Measurements from ENCODE around the gene ATG13. TPM values are rescaled to one million over a fixed set of nuclear protein-coding genes. Genes with fewer than 3 reads are reported as not detected.

ATG13 gene
- total RNA-seq, 1 experiment from 2014 or later, result 109 TPM

DNA sequence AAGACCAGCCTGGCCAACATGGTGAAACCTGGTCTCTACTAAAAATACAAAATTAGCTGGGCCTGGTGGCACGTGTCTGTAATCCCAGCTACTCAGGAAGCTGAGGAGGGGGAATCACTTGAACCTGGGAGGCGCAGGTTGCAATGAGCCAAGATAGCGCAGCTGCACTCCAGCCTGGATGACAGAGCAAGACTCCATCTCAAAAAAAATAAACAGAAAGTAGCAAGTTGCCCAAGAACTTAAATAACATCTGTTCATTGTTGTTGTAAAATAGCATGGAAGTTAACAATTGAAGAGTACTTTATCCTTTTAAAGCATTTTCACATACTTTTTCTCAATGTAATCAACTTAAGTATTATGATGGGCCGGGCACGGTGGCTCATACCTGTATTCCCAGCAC is 29.2 kb upstream of the ATG13 start:
- H3K27me3 ChIP-seq (ENCODE audit: insufficient read depth, low read depth), result no peaks in the 10 kb centered on the region
- no peak overlapping the region for H3K4me2 ChIP-seq
- POLR2A ChIA-PET (ENCODE audit: unreplicated experiment), result interaction anchor here (0.7 kb wide), 1 partner anchor 670 kb away, joined by 4 read pairs; no protein-coding TSS in a partner anchor
- no peaks in the 10 kb centered on the region for H3K9me2 ChIP-seq (ENCODE audit: insufficient read depth)
- H3F3A ChIP-seq (ENCODE audit: insufficient read depth, low read depth), result peaks cover 10% of the 10 kb centered on the region; the same call in 1 of the 2 replicates
- H3K4me3 ChIP-seq, result no peak overlapping the region
- H3K4me1 ChIP-seq (replicated peaks; ENCODE audit: insufficient read depth), result peaks cover 20% of the 10 kb centered on the region
- no peak overlapping the region for H2AFZ ChIP-seq
- peaks cover 49% of the 10 kb centered on the region for H4K20me1 ChIP-seq (ENCODE audit: insufficient read depth)
- no TSS peak for BruUV-seq (replicated peaks)
- no peak for TF ChIP-seq EZH2 (IDR thresholded peaks at IDR 0.05; ENCODE audit: low read depth)
- no peak for TF ChIP-seq CTCF (conservative IDR thresholded peaks at IDR 0.05)
- H3K36me3 ChIP-seq (ENCODE audit: low read depth), result peaks cover 4% of the 10 kb centered on the region
- intact Hi-C loops (cut with micrococcal nuclease; ENCODE audit: unreplicated experiment), result no loop called here
- H3K9me3 ChIP-seq (ENCODE audit: insufficient read depth, low read depth), result no peaks in the 10 kb centered on the region
- no peak overlapping the region for H3K27ac ChIP-seq
- no peak for DNase-seq
- CTCF ChIA-PET, result no interaction called here
- peaks cover 86% of the 10 kb centered on the region for H3K79me2 ChIP-seq (ENCODE audit: low read depth)

GRCh38 chr11:46588915-46589314 is 28.4 kb upstream of the ATG13 start:
- ChIA-PET CTCF (no interaction called here), POLR2A (ENCODE audit: unreplicated experiment) (no interaction called here)
- BruUV-seq (replicated peaks), result no TSS peak
- peaks cover 20% of the 10 kb centered on the region for H3K4me1 ChIP-seq (replicated peaks; ENCODE audit: insufficient read depth)
- H3K4me2 ChIP-seq, result 0 out of 2 replicates have a peak overlapping the region, but pooled peaks have one; percentile 1
- H3K79me2 ChIP-seq (ENCODE audit: low read depth), result peaks cover 93% of the 10 kb centered on the region
- H3K4me3 ChIP-seq, result no peak overlapping the region
- DNase-seq, result no peak
- no peaks in the 10 kb centered on the region for H3K9me3 ChIP-seq (ENCODE audit: insufficient read depth, low read depth)
- no peaks in the 10 kb centered on the region for H3K27me3 ChIP-seq (ENCODE audit: insufficient read depth, low read depth)
- H3K9me2 ChIP-seq (ENCODE audit: insufficient read depth), result no peaks in the 10 kb centered on the region
- H4K20me1 ChIP-seq (ENCODE audit: insufficient read depth), result peaks cover 49% of the 10 kb centered on the region
- H3K36me3 ChIP-seq (ENCODE audit: low read depth), result peaks cover 4% of the 10 kb centered on the region
- TF ChIP-seq CTCF (conservative IDR thresholded peaks at IDR 0.05), result no peak
- no peak for TF ChIP-seq EZH2 (IDR thresholded peaks at IDR 0.05; ENCODE audit: low read depth)
- H2AFZ ChIP-seq, result no peak overlapping the region
- H3F3A ChIP-seq (ENCODE audit: insufficient read depth, low read depth), result peaks cover 10% of the 10 kb centered on the region; the same call in 1 of the 2 replicates
- no peak overlapping the region; the same call in 1 of the 2 replicates for H3K27ac ChIP-seq
- intact Hi-C loops (cut with micrococcal nuclease; ENCODE audit: unreplicated experiment), result no loop called here

DNA sequence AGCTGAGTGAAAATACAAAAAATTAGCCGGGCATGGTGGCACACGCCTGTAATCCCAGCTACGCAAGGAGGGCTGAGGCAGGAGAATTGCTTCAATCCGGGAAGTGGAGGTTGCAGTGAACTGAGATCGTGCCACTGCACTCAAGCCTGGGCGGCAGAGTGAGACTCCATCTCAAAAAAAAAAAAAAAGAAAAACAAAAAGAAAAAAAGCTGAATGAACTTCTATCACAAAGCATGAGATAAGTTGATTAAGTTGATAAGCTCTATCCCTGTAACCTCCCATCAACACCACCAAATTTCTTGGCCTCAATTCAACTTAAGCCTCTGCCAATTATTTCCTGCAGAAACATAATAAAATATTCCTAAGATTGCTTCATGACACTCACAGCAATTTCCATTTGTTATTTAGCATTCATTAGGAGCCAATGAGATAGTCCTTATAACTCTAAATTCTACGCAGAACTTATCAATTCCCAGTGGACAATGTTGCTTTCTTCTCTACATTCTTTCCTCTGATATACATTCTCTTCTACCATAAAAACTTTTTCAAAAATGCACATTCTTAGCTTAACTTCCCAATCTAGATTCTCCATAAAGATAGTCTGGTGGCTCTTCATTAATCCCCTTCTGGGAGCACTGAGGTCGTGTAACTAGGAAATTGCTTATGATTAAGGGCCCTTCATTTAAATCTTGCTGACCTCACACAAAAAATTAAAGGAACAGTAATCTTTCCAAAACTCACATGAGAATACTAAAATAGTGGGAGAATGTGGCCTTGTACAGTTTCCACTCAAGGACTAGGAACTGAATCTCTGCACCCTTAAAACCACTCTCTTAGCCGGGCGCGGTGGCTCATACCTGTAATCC is 26.4 kb upstream of the ATG13 start:
- Histone ChIP-seq H3K36me3 (ENCODE audit: low read depth) (peaks cover 4% of the 10 kb centered on the region), H3K4me1 (replicated peaks; ENCODE audit: insufficient read depth) (peaks cover 30% of the 10 kb centered on the region), H3K27ac (0 out of 2 replicates have a peak overlapping the region, but pooled peaks have one; percentile 5), H3F3A (ENCODE audit: insufficient read depth, low read depth) (peaks cover 10% of the 10 kb centered on the region; the same call in 1 of the 2 replicates), H3K9me3 (ENCODE audit: insufficient read depth, low read depth) (no peaks in the 10 kb centered on the region), H3K27me3 (ENCODE audit: insufficient read depth, low read depth) (no peaks in the 10 kb centered on the region), H3K4me3 (peak overlapping the region; percentile 29; the same call in 1 of the 2 replicates), H3K79me2 (ENCODE audit: low read depth) (peaks cover 78% of the 10 kb centered on the region), H2AFZ (no peak overlapping the region), H3K4me2 (peak overlapping the region; percentile 91), H3K9me2 (ENCODE audit: insufficient read depth) (no peaks in the 10 kb centered on the region), H4K20me1 (ENCODE audit: insufficient read depth) (peaks cover 39% of the 10 kb centered on the region)
- intact Hi-C loops (cut with micrococcal nuclease; ENCODE audit: unreplicated experiment), result no loop called here
- CTCF ChIA-PET, result interaction anchor here (1.2 kb wide), 1 partner anchor 51 kb away, joined by 3 read pairs; no protein-coding TSS in a partner anchor
- no peak for TF ChIP-seq EZH2 (IDR thresholded peaks at IDR 0.05; ENCODE audit: low read depth)
- no peak for TF ChIP-seq CTCF (conservative IDR thresholded peaks at IDR 0.05)
- no peak for DNase-seq
- BruUV-seq (replicated peaks), result no TSS peak
- POLR2A ChIA-PET (ENCODE audit: unreplicated experiment), result interaction anchor here (0.7 kb wide), 1 partner anchor 26 kb away, joined by 7 read pairs; the partner anchor contains the start of gene ATG13

All from PC-9 (cell line).